Colon (tissue), 2 donors: ENCODE data around the gene NHLH2.

ENCODE experiments used
- FAIRE-seq: peaks from 2 replicates; lab custom pipeline; 2012; peaks lifted over from hg19 to GRCh38; lab: Jason Lieb, UNC
- donor health status: control.
- donor health status: control.

NHLH2 gene

DNA sequence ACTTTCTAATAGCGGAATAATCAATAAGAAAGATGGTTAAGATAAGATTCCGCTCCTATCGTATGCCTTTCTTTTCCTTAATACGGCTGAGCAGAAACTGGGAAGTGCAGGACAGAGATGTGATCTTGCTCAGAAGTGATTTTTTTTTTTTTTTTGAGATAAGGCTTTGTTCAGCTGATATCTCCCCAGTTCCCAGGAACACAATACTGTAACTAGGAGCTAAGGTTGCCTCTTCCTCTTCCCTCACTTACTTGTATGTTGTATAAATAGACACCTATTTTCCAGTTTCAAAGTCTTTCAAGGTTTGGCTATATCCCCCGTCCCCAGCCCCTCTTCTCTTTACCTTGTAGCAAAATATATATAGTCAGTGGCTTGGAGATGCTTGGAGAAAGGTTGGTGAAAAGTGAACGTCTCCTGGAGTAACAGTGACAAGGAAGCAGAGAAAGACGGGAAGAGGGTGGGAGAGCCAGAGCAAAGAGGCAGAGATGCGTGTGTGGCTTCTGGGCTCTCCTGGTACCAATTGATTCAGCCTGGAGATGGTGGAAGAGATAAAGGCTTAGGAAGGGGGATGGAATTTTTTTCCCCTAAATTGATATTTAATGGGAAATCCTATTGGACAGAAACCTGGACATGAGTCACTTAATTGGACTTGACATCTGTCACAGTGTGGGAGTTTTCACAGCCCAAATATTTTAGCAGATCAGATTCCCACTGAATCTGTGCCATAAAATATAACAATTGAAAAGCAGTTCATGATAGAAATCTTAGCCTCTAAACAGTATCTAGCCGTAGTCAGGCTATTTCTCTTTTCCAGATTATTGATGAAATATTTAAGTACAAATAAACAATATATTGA lies at the start of gene NHLH2:
Gene NHLH2, minus strand, starts transcription at position 522 of the 856 bp plus-strand sequence. CDS start 2,754 bp downstream, outside the sequence.
- FAIRE-seq = no peak

DNA sequence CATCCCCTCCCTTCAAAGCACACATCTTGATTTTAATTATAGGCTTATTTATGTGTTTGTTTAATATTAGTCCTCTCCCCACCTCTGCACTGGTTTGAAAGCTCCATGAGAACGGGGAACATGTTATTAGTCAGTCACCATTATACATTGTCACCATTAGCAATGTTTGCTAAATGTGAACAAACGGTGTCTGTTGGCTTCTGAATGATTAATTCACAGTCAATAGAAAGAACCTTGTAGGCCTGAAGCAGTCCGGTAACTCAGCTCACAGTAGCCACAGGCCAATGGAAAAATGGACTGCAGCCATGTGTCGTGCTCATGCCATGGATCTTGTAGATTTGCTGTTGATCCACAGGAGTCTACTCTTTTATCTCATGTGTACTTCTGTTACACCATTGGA lies 49.7 kb upstream of the NHLH2 start:
- FAIRE-seq = no peak

DNA sequence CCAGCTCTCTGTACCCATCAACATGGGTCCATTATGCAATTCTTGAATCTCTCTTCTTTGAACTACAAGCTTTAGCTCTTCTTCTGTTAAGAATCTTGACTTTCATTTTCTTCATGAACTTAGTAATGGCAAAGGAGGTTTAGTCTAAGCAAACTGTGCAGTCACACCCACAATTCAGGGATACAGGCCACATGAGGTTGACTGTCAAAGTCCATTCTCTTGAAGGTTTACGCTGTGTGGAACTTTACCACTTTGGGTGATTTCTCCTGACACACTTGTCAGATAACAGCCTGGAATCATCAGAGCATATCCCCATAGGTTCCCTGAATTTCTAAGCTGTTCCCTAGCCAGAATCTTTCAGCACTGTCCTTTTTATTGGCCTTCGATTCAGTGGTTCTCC lies 48.0 kb upstream of the NHLH2 start:
- FAIRE-seq = no peak

DNA sequence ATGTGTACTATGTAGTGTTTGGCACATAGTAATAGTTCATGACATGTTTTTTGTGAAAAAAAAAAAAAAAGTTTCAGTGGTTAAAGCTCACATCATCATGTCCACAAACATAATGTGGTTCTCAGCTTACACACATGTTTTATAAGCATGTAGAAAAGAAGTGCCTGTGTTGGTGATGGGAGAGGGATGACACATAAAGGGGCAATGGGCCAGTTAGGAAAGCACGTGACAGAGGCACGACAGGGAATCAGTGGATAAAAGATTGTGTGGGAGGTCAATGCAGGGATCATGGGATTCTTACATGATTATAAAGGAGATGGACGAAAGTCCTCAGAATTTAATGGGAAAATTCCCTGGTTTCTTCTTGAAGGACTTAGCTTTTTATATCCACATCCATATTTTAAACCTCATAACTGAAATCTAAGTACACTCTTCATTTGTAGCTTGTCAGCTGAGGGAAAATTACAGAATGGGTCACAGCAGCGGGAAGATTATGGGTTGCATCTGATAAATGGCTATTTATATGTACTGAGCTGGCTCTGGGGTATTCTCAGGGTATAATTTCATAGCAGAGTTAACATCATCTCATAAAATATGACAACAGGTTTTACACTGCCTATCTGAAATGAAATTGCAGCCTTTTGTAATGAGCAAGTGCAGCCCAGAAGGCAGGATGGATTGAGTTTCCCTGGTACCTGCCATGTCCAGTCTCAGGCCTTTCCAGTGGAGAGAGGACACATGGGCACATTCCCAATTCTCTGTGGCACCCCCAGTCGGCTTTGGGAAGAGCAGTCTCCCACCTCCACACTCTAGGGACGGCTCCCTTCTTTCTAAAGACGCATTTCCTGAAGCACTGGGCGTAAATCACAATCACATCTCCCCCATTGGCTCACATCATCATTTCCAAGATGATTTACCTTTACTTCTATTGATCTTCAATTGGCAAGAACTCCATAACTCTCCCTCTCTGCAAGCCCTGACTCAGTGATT lies 42.3 kb upstream of the NHLH2 start:
- no peak for FAIRE-seq

DNA sequence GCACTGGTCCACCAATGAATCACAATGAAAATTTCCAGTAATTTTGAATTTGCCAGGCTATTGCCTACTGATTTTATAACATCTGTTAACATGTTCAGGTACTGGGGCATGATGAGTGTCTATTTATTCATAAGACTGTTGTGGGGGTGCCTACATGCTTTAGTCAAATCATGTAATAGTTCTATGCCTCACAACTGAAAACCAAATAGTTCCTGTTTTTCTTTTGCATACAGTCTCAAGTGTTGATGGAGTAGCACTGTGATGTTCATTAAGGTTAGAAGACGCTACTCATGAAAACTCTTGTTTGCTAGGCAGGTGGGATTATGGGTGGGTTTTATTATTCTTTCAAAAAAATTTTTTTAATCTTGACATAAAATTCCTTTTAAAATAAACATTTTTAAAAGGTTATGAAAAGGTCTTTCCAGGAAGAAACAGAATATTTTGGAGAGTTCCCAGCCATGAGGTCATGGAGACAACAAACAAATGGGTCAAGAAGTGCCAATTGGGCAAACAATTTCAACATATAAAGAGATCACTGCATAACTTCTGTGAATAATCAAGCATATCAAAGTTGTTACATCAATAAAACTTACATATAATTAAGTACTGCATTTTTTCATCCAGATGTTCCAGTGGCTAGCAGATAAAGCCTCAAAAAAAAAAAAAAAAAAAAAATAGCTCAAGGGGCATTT lies 40.2 kb upstream of the NHLH2 start:
- no peak for FAIRE-seq

DNA sequence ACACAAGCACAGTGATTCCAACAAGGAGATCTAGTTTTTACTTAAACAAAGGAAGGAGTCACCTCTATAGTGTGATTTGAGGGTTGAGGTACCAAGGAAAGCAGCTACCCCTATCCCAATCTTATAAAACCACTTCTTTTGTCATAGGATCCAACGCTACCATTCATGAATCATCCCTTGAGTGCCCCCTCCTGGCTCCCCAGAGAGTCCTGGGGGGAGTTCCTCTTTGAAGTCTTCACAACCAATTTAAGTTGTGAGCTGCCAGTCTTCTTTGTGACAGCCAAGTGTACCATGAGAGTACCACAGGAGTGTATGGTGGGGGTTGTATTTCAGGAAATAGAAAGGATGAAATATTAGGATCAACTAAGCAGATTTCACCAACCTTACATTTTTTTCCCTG lies 39.1 kb upstream of the NHLH2 start:
- no peak for FAIRE-seq

DNA sequence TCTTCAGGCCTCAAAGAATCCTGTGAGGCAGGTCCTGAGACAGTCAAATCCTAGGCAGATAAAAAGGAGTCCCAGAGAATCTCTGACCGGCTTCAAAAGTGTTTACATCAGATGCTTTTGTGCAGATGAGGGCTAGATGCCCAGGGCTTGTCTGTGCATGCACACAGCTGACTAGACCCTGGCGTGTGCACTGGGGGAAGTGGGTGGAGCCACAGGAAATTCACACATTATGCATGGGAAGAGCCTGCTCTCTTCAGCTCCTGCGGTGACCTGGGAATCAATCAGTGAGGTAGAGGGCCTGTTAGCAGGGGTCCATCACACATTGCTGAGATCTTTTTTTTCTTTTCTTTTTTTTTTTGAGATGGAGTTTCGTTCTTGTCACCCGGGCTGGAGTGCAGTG lies 36.6 kb upstream of the NHLH2 start:
- FAIRE-seq = no peak

DNA sequence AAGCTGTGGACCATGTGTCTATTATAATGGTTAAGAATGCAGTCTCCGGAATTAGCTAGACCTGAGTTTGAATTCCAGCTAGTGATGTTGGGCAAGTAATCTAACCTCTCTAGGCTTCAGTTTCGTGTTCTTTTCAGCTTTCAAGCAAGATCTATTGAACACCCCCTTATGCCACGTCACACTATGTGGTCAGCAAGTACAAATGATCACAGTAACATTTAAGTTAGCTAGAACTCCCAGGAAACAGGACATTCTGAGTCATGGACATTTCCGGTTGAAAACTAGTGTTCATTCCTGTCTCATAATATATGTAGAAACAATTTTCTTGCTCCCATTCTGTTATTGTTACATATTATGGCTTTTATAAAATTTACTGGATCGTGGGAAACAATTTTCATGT lies 34.0 kb upstream of the NHLH2 start:
- no peak for FAIRE-seq

DNA sequence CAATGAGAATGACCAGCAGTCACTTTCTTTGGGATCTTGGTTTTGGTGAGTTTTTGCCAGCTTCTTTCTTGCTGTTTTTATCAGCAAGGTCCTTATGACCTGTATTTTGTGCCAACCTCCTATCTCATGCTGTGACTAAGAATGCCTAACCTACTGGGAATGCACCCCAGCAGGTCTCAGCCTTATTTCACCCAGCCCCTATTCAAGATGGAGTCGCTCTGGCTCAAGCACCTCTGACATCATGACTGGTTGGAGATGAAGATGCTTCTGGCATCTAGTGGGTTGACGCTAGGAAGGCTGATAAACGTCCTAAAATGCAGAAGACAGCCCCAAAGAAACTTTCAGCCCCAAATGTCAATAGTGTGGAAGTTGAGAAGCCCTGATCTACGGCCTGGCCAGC lies 33.6 kb upstream of the NHLH2 start:
- FAIRE-seq = no peak

DNA sequence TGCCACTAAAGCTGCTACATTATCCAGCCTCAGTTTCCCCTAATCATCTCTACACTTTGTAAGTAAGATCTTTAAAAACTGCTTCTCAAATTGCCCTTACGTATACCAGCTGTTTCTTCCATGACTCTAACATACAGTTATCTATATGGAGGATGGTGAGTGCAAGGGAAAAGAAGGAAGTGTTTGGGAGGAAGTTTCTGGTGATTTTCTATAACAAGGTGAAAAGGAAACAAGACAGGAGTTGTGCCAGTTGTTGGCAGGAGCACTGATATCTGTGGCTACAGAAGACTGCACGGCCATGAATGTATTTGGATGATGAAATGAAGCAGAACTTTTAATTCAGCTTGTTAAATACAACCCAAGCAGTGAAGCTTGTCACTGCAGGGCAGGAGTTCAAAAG lies 32.3 kb upstream of the NHLH2 start:
- no peak for FAIRE-seq

DNA sequence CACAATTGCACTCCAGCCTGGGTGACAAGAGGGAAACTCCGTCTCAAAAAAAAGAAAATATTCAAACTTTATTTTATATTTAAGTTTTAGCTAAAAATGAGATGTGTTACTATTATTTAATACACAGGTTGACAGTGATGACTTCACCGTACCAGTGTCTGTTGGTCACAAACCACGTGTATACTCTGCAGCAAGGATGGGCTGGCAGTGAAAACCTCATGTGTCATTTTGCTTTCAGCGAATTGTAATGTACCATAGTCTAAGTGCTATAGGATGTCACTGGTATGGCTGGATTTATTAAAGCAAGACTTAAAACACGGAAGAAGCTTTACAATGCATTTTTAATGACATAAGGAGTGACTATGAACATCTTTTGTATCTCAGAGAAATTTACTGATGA lies 28.1 kb upstream of the NHLH2 start:
- FAIRE-seq = no peak

DNA sequence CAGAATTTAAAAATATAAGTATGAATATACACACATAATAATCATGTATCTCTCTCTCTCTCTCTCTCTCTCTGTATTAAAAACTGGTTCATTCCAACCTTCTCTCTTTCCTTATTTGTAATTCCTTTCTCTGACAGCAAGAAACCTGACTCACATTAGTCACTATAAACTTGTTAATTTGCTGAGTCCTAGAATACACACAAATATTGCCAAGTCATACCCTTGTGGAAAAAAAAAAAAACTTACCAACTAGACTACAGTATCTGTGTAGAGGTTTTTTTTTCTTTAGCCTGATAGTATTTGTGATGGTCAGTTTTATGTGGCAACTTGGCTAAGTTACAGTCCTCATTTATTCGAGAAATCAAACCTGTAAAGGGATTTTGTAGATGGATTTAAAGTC lies 26.3 kb upstream of the NHLH2 start:
- no peak for FAIRE-seq

DNA sequence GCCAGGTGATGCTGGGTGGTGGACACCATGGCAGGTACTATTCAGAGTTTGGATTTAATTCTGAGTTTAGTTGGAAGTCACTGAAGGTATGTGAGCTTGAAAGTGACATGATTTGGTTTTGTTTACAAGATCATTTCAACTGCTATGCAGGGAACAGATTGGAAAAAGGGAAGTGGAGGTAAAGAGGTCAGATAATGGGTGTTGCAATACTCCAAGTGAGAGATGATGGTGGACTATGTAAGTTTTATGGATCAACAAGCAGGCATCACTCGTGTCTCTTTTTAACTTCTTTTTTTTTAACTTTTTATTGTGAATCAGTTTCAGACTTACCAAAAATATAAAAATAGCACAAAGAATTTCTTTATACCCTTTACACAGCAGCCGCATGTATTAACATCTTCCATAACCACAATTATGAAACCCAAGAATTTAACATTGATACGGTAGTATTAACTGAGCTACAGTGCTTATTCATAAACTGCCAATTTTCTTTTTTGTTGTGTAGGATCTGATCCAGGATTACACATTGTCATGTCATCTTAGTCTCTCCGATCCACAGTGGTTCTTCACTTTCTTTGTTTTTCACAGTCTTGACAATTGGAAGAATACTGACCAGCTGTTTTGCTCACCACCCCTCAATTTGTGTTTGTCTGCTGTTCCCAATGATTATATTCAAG lies 24.9 kb upstream of the NHLH2 start:
- no peak for FAIRE-seq

DNA sequence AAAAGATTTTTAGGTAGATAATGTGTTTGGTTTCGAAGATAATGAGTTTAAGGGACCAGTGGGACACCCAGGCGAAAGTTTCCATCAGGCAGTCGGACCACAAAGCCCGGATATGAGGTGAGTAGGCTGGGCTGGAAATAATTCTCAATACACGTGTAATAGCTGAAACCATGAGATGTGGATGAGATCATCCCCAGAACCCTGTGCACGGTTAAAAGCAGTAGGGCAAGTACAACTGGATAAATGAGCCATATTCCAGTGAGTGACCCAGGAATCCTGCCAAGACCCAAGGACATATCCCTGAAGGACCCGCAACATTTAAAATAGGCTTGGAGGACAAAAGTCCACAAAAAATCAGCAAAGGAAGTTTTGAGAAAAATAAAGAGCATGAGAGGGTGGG lies 21.5 kb upstream of the NHLH2 start:
- no peak for FAIRE-seq

DNA sequence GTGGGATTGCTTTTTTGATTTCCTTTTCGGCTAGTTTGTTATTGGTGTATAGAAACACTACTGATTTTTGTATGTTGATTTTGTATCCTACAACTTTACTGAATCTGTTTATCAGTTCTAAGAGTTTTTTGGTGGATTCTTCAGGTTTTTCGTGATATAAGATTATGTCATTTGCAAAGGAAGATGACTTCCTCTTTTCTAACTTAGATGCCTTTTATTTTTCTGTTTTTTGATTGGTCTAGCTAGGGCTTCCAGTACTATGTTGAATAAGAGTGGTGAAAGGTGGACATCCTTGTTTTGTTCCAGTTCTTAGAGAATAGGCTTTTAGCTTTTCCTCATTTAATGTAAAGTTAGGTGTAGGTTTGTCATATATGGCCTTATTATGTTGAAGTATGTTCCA lies 13.1 kb upstream of the NHLH2 start:
- FAIRE-seq = no peak

DNA sequence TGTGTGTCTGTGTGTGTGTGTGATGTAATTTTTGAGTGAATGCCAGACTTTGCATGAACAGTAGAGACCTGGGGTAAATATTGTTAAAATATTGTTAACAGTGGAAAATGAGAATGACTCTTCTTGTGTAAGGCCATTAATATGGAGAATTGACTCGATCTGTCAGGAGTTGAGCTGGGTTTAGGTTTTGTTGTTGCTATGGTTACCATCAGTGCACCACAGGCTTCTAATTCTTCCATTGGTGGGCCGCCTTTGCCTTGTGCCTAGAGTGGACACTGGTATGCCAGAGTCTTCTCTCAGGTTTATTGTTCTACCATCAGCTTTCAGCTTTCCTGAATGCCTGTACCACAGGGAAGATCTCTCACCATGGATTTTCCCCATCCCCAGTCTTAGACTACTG lies 10.0 kb upstream of the NHLH2 start:
- no peak for FAIRE-seq

DNA sequence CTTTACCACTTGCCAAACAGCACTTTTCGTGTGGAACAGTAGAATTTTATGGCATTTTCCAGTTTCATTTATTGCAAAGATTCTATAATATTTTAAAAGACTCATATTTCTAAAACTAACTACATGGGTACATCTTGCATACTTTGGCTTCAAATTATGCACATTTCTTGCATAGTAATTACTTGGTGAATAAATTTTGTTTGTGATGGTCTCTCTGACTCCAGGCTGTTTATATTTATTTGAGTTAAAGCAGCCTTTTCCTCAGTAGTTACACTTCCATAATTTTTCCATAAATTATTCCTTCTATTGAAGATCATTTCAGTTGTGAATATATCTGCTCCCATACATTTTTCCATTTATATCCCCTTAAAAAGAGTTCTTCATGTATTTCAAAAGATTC lies 6.9 kb upstream of the NHLH2 start:
- FAIRE-seq = no peak

DNA sequence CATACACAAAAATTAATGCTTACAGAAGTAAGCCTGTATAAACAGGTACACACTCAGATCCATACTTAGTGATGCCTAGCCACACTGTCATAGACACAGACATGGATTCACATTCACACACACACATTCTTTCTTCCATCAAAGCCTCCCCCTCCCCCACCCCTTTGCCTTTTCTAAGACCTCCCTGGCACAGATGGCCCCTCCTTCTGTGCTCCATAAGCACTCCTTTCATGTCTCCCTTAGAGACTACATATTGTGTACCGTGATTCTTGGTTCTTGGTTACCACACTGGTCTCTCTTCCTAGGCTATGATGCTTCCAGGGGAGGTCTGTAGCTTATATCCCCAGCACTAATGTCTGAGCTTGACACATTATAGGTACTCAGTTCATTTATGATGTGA lies 2.0 kb upstream of the NHLH2 start:
- no peak for FAIRE-seq

DNA sequence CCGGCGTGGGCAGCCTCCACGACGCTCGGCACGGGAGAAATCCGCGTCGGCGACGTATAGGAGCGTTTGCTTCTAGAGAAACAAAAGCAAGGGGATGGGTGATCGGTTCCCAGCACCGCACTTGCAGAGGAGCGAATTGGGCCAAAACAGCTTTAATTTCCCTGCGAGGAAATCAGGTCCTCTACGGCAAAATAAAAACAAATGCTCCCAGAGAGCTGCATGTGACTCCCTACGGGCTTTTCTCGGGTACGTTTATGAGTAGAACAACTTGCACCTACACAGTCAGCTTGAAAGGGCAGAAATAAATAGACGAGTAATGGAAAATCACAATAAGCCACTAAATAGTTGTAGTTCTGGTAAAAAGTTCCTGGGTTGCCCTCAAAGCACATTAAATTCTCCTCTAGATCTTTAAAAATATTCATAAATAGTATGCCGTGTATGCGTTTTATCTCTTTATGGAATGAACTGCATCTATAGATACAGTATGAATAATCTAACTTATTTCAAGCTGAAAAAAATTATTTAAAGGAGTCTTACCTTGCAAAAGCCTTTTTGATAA lies 1.2 kb downstream of the NHLH2 start:
- FAIRE-seq = no peak

DNA sequence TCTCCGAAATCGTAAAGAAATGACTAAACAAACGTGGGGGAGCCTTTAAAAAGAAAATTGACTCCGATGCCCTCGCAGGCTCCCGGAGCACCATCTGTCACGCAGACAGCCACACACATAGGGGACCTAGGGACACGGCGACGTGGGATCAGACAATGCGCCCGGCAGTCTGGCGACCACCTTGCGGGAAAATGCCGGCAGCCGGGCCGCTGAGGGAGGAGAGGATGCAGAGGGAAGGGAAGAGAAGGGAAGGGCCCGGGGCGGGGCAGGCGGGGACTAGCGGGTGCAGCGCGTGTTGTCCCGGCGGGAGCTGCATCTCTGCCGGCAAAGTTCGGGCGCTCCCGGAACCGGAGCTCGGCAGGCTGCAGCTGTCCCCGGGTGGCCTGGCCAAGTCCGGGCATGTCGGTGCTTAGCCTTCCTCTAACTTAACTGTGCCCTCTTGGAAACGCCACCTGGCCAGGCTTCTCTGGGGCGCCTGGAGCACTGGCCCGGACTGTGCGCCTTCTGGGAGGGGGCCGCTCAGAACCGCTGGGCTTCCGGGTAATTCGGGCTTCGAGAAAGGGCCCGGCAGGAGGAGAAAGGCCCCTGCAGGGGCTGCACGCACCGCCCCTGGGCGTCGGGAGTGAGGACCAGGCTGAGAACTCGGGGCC lies 1.8 kb downstream of the NHLH2 start:
- FAIRE-seq = no peak

DNA sequence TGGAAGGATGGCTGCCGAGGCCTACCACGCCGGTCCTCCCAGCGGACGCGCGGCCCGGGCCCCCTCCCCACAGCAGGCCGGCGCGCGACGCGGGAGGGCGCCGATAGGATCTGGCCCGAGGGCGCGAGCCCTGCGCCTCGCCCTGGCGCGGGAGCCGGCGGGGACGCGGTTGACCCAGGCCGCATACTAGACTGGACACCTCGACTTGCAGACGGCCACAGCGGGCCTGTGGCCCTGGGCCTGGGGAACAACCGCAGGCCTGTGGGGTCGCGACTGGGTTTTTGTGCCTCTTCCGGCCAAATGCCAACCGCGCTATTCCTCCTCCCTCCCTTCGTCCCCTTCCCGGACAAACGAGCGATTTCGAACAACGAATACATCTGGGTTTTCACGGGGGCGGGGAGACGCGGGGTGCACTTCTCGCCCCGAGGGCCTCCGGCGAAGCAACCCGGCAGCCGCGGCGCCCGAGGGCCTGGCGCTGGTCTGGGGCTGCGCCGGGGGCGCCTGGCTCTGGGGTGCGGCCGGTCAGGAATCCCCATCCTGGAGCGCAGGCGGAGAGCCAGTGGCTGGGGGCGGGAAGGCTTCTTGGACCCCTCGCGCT lies 2.4 kb downstream of the NHLH2 start:
- FAIRE-seq = no peak
